Measurements from ENCODE around the gene PRXL2C.

DNA sequence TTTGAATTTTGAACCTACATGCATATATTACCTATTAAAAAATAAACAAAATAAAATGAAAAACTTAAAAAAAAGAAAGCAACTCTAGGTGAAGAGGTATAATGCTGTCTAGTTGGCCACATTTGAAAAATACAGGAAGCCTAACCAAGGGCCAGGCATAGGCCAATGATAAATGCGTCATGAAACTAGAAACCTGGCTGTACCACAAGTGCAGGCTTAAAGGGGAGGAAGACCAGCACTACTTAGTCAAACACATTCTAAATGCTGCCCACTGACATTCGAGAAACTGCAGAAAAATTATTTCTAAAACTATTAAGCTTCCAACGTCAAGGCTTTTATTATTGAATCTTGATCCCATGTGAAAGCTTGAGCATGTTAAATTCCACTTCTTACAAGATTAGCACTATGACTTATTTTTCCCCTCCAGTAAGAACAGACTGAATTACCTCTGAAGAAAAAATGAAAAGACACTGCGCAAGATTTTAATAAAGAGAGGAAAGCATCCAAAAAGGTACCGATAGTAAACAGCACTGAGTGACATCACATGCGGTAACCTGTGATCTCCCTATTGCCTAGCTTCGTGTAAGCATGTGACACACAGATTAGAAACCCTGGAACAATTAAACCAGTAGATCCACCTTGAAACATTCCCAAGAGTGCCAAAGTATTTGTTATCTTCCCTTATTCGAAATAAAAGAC lies 51.7 kb downstream of the PRXL2C start:
- no peak for TF ChIP-seq EZH2 (IDR thresholded peaks at IDR 0.05)
- no peak for TF ChIP-seq POLR2AphosphoS5 (IDR thresholded peaks at IDR 0.05; ENCODE audit: borderline replicate concordance, low read depth, low read length)

Data from SK-N-MC (cell line).